Ovary (tissue), 3 donors: ENCODE data around the gene FMN1.

Experiments used
- CTCF ChIP-seq, 3 donors: fragments of 450-650 bp in 2 of 3; fragments of 200-600 bp in 1 of 3; IDR thresholded peaks; one replicate each; pipeline versions ENCODE4 v1.5.1 to v1.8.0; 2016 to 2022; ENCODE audit warnings: antibody characterized with exemption in 3 of 3, mild to moderate bottlenecking in 1 of 3
- EP300 ChIP-seq: sonication (generic); formaldehyde crosslinking; IDR thresholded peaks from one replicate; pipeline ENCODE4 v1.6.1; 2017; ENCODE audit warnings: antibody characterized with exemption
- POLR2A ChIP-seq: fragments of 450-650 bp; IDR thresholded peaks from one replicate; pipeline ENCODE4 v1.6.1; 2017; ENCODE audit warnings: antibody characterized with exemption, mild to moderate bottlenecking, moderate library complexity
- donor health status: DM: no; HTN: no; CAD: no.

GRCh38 chr15:32899126-32899596, 295.4 kb downstream of the FMN1 start:
- no peak for TF ChIP-seq CTCF (IDR thresholded peaks at IDR 0.05)
- TF ChIP-seq POLR2A = no peak
- no peak for TF ChIP-seq EP300
